Raji (cell line): Measurements from ENCODE around the gene MIPEP.

ENCODE experiments used
- POLR2A ChIP-seq: IDR thresholded peaks from 2 replicates; pipeline ENCODE4 v1.6.1; 2011; ENCODE audit warnings: low read depth, low read length, control low read depth; ENCODE audit not compliant: insufficient read depth

Gene MIPEP

DNA sequence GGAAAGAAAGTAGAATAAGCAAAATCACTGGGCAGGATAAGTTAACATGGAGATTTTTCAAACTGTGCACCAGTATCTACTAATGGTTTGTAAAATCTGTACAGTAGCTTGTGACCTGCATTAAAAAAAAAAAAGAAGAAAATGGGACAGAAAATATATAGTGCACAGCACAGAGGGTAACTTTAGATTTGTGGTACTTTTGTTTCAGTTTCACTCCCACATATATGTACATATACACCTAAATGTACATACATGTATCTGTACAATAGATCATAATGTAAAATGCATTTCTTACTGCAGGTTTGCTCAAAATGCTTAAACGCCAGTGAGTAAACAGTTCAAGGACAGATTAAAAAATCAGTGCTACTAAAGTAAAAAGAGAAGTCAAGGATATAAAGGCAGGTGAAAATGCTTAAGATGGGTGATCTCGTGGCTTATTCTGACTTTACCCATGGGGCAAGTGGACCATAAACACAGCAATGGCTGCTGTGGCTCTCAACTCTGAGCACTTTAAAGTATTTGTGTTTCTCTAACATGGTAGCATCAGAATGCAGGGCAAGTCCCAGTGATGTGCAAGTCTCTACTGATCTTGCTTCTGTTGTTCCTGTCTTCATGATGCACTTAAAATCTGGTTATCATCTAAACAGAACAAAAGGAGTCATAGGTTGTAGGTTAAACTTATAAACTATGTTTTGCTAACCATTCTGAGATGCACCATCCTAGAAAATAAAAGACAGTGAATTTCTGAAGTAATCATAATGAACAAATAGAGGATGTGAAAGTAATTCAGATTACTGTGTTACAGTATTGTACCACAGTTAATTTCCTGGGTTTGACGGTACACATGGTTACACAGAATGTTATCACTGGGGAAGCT lies 112.3 kb downstream of the MIPEP start:
- TF ChIP-seq POLR2A = no peak

- no peak for TF ChIP-seq POLR2A
Measured at GRCh38 chr13:23772717-23773116, 116.5 kb downstream of the MIPEP start.

DNA sequence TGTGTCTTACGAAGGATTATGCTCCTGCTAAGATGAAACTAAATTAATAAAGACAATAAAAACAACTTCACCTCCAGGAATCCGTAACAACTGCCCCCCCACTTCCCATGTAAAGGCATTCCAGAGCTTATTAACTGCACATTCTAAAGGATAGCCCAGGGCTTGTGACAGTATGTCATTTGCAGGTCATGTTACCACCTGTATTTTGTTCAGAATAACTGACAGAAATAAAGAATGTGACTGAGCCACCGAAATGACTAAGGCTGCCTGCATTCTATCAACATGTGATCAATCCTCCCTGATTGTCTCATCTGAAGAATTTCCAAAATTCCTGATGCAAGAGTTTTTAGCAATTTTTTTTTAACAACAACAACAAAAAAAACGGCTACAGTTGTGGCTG lies 117.2 kb downstream of the MIPEP start:
- no peak for TF ChIP-seq POLR2A

- no peak for TF ChIP-seq POLR2A
Measured at GRCh38 chr13:23771552-23771951, 117.6 kb downstream of the MIPEP start.

- TF ChIP-seq POLR2A = no peak
Measured at GRCh38 chr13:23770973-23771372, 118.2 kb downstream of the MIPEP start.

DNA sequence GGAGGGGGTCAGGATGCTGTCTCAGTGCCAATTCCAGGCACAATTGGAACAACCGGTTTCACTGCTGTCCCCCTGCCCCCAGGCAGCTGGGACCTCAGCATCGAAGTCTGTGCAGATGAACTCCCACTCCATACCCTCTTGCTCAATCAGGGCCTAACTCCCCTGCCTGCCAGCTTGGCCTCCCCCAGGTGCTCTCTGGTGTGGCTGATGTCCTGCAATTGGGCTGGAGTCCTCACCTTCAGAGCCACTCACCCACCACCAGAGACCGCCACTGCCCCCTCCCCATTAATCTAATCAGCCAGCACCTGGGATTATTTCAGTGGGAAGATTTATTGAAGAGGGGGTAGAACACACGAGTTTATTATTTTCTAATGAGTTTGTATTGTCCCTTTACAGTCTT lies 118.8 kb downstream of the MIPEP start:
- TF ChIP-seq POLR2A = no peak

DNA sequence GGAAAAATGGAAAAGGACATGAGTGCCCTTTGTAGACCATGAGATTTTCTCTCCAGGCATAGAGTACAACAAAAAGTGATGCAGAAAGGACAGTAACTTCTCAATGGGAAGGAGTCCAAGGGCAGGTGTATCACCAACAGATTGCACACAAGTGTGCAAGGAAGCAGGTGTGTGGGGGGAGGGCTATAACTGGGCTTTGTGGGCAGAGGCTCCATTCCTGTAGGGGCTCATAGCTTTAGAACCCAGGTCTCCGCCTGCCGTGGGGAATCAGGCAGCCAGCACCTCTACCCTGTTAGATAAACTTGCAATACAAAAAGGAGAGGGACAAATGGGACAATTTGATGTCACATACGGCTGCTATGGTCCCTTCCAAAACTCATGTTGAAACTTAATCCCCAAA lies 119.8 kb downstream of the MIPEP start:
- no peak for TF ChIP-seq POLR2A

DNA sequence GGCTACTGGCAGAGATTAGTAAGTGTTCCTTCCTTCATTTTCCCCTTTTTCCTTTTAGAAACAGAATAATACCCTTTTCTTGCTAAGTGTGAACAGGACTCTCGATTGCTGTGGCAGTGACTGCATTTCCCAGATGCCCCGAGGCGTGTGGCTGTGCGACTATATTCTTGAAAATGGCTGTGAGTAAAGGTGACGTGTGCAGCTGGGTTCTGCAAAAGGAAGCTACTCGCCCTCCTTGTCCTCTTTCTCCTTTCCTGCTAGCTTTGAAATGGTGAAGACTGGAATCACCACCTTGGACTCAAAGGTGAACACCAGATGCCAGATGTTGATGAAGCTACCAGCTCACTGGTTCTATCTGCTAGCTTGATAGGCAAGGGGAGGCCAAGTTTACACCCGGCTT lies 121.4 kb downstream of the MIPEP start:
- TF ChIP-seq POLR2A = no peak

DNA sequence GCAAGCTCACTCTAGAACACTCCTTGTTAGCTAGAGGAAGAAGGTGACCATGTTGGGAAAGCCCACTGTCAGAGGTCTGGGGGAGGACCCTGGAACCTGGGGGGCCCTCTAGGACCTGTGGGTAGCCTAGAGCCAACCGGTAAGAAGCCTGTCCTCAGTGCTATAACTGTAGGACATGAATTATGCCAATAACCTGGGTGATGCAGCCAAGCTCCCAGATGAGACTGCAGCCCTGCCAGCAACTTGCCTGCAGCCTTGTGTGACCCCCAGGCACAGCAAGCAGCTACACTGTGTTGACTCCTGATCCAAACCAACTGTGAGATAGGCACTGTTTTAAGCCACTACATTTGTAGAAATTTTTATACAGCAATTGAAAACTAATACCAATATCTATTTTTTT lies 122.3 kb downstream of the MIPEP start:
- no peak for TF ChIP-seq POLR2A

GRCh38 chr13:23766283-23766682 lies 122.9 kb downstream of the MIPEP start:
- TF ChIP-seq POLR2A = no peak

- no peak for TF ChIP-seq POLR2A
Measured at GRCh38 chr13:23765531-23765930, 123.7 kb downstream of the MIPEP start.

DNA sequence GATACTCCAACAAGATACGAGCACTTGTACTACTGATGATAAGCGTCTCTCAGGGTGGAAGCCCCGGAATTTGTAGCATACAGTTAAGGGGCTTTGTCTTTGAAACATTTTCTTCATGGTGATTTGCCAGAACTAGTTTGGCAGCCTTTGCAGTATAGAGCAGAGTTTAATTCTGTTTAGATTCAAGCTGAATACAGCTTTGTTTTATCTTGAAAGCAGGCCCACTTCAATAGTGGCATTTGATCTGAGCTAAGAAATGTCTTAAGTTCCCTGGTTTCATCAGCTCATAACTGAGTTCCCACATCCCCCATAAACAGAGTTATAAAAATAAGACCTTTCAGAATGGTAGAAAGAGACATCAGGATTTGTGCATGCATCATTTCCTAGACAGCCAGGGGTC lies 125.9 kb downstream of the MIPEP start:
- no peak for TF ChIP-seq POLR2A

DNA sequence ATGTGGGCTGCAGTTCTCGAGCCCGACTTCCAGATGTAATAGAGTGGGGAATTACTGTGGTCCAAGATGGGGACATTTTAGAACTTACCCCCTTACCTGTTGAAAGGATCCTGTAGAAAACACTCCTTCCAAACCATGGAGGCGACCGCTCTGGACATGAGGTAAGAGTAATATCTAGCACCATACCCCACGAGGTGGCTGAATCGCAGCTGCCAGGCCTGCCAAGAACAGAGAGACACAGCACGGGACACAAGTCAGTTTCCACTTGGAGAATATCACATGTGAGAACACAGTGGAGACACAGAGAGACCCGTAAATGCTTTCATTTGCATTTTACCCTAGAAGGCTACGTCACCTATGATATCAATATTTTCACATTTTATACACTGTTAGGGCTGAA lies 129.2 kb downstream of the MIPEP start:
- no peak for TF ChIP-seq POLR2A

DNA sequence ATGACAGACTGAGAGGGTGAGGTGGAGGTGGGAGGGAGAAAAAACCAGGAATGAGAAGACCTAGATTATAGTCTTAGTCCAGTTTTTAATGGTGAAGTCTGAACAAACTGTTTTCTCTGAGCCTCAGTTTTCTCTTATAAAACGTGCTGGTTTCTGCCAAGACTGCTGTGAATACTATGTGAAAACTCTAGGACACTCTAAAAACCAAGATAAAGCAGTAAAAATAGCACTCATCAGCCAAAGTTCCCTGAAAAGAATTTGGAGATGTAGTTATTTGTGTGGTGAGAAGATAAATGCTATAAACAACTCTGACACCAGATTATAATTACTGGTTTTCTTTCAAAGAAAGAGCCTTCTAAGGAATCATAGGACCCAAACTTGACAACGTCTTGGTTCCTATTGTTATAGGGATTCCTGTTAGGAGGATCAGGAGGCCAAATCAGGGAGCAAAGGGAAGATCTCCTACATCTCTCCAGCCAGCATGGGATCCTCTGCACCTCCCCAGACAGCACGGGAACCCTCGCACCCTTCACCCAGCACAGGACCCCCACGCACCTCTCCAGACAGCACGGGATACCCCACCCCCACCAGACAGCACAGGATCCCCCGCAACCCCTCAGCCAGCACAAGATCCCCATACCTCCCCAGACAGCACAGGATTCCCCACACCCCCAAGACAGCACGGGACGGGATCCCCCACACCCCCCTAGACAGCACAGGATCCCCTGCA lies 130.2 kb downstream of the MIPEP start:
- no peak for TF ChIP-seq POLR2A

DNA sequence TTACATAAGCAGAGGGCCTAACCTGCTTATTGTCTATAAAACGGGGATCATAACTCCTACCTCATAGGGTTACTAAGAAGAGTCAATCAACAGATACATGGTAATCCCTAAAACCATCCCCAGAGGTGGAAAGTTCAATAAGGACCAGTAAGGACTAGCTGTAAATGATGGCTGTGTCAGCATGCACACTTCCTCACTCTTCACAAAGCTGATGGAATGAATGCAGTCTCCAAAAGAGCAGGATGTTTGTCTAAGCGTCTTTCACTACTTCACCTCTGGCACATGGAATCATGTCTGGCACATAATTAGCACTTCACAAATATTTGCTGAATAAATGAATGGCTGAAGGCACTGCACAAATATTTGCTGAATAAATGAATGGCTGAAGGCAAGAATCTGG lies 134.2 kb downstream of the MIPEP start:
- TF ChIP-seq POLR2A = no peak

GRCh38 chr13:23754506-23754905 lies 134.7 kb downstream of the MIPEP start:
- TF ChIP-seq POLR2A = no peak
